Measurements from ENCODE around the gene ZNF732.

DNA sequence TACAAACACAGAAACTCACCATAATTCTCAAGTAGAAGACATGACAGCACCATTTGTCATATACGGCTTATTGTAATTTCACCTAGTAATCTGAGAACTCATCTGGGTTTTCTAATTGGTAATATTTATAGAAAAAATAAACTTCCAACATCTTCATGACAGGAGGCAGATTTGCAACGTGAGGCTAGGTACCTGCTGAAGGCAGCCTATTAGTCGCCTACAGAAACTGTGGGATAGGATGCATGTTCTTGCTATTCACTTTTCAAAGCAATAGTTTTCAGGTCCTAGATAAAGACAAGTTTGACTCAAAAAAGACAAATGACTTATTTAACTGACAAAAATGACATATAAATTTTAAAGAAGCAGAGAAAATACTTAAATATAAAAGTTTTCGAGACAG, 2.9 kb downstream of the ZNF732 start:
- TF ChIP-seq, protein P1, sequence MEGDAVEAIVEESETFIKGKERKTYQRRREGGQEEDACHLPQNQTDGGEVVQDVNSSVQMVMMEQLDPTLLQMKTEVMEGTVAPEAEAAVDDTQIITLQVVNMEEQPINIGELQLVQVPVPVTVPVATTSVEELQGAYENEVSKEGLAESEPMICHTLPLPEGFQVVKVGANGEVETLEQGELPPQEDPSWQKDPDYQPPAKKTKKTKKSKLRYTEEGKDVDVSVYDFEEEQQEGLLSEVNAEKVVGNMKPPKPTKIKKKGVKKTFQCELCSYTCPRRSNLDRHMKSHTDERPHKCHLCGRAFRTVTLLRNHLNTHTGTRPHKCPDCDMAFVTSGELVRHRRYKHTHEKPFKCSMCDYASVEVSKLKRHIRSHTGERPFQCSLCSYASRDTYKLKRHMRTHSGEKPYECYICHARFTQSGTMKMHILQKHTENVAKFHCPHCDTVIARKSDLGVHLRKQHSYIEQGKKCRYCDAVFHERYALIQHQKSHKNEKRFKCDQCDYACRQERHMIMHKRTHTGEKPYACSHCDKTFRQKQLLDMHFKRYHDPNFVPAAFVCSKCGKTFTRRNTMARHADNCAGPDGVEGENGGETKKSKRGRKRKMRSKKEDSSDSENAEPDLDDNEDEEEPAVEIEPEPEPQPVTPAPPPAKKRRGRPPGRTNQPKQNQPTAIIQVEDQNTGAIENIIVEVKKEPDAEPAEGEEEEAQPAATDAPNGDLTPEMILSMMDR (IDR thresholded peaks at IDR 0.05; ENCODE audit: poor library complexity, severe bottlenecking): no peak
- TF ChIP-seq EZH2 (IDR thresholded peaks at IDR 0.05; ENCODE audit: borderline replicate concordance, insufficient read depth, low read length, poor library complexity, severe bottlenecking): no peak
- TF ChIP-seq, protein P2, sequence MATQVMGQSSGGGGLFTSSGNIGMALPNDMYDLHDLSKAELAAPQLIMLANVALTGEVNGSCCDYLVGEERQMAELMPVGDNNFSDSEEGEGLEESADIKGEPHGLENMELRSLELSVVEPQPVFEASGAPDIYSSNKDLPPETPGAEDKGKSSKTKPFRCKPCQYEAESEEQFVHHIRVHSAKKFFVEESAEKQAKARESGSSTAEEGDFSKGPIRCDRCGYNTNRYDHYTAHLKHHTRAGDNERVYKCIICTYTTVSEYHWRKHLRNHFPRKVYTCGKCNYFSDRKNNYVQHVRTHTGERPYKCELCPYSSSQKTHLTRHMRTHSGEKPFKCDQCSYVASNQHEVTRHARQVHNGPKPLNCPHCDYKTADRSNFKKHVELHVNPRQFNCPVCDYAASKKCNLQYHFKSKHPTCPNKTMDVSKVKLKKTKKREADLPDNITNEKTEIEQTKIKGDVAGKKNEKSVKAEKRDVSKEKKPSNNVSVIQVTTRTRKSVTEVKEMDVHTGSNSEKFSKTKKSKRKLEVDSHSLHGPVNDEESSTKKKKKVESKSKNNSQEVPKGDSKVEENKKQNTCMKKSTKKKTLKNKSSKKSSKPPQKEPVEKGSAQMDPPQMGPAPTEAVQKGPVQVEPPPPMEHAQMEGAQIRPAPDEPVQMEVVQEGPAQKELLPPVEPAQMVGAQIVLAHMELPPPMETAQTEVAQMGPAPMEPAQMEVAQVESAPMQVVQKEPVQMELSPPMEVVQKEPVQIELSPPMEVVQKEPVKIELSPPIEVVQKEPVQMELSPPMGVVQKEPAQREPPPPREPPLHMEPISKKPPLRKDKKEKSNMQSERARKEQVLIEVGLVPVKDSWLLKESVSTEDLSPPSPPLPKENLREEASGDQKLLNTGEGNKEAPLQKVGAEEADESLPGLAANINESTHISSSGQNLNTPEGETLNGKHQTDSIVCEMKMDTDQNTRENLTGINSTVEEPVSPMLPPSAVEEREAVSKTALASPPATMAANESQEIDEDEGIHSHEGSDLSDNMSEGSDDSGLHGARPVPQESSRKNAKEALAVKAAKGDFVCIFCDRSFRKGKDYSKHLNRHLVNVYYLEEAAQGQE (IDR thresholded peaks at IDR 0.05; ENCODE audit: borderline replicate concordance): no peak

Measured in neural cell (in vitro differentiated cells).